H1 (cell line): ENCODE data around the gene FGD4.

Experiments used
- BRCA1 ChIP-seq: IDR thresholded peaks from 2 replicates; pipeline ENCODE4 v1.6.1; 2012; ENCODE audit warnings: low read depth, low read length, improper control_type of control experiment
- CBX5 ChIP-seq: fragments of 300-800, 300-1000 bp; sonication (generic); IDR thresholded peaks from 2 replicates; pipeline ENCODE4 v1.7.1; 2016; ENCODE audit warnings: antibody characterized with exemption, low read length, low read depth
- CHD1 ChIP-seq: IDR thresholded peaks from 2 replicates; pipeline ENCODE4 v1.6.1; 2012; ENCODE audit warnings: low read depth, low read length, improper control_type of control experiment
- GABPA ChIP-seq: IDR thresholded peaks from 2 replicates; pipeline ENCODE4 v1.6.1; 2011; ENCODE audit warnings: mild to moderate bottlenecking, low read length, moderate library complexity, borderline replicate concordance; ENCODE audit not compliant: insufficient read depth
- HDAC6 ChIP-seq: IDR thresholded peaks from one replicate; pipeline ENCODE4 v1.7.1; 2012; ENCODE audit warnings: low read depth, mild to moderate bottlenecking, inconsistent platforms, low read length, moderate library complexity
- KDM1A ChIP-seq: fragments of 200-600, 300-600 bp; sonication (generic); IDR thresholded peaks from 2 replicates; pipeline ENCODE4 v1.7.1; 2016; ENCODE audit warnings: mild to moderate bottlenecking, low read length, borderline replicate concordance
- POLR2A ChIP-seq, 2 experiments: IDR thresholded peaks; 1 replicate in 1 of 2; 2 replicates in 1 of 2; pipeline ENCODE4 v1.6.1; 2011; ENCODE audit warnings: low read depth in 2 of 2, low read length in 2 of 2, mild to moderate bottlenecking in 2 of 2; ENCODE audit errors: control extremely low read depth in 1 of 2
- POLR2AphosphoS5 ChIP-seq: IDR thresholded peaks from 2 replicates; pipeline ENCODE4 v1.6.1; 2011; ENCODE audit warnings: low read depth, low read length
- RAD21 ChIP-seq, 2 experiments: IDR thresholded peaks in 1 of 2; conservative IDR thresholded peaks in 1 of 2; 2 replicates each; pipeline ENCODE4 v1.6.1; 2011; ENCODE audit warnings: low read depth in 2 of 2, low read length in 2 of 2, improper control_type of control experiment in 1 of 2, inconsistent platforms in 1 of 2, mild to moderate bottlenecking in 1 of 2, moderate library complexity in 1 of 2
- SIN3A ChIP-seq, 2 experiments: IDR thresholded peaks in 1 of 2; conservative IDR thresholded peaks in 1 of 2; 2 replicates each; pipeline ENCODE4 v1.6.1; 2011 to 2012; ENCODE audit warnings: low read length in 2 of 2, improper control_type of control experiment in 1 of 2, low read depth in 1 of 2, mild to moderate bottlenecking in 1 of 2
- YY1 ChIP-seq: IDR thresholded peaks from 2 replicates; pipeline ENCODE4 v1.6.1; 2011; ENCODE audit warnings: low read depth, mild to moderate bottlenecking, low read length
- TF ChIP-seq, protein P1 (sequence below), 3 experiments: IDR thresholded peaks; 1 replicate in 2 of 3; 2 replicates in 1 of 3; pipeline versions ENCODE4 v1.5.1 to v1.6.1; 2011; ENCODE audit warnings: low read length in 3 of 3, mild to moderate bottlenecking in 3 of 3, inconsistent platforms in 2 of 3, low read depth in 1 of 3, moderate library complexity in 1 of 3; ENCODE audit not compliant: insufficient read depth in 1 of 3; ENCODE audit errors: control extremely low read depth in 1 of 3

DNA sequence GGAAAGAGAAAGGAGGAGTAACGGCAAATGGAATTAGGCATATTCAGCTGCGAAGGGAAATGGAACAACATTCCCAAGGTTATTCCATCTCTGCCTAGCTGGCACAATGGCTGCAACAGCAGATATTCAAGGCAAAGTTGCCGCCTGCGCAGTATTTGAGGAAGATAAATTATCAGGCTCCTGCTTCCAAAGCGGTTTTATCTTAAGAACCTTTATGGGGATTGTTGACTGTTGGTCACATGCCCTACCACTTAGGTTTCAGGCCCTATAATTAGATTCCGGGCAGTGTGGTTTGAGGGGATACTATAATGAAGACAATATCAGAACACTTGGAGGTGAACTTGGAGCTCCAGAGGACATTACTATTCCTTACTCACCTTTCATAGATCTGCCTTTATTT, 99.7 kb downstream of the FGD4 start:
- TF ChIP-seq, protein P1, sequence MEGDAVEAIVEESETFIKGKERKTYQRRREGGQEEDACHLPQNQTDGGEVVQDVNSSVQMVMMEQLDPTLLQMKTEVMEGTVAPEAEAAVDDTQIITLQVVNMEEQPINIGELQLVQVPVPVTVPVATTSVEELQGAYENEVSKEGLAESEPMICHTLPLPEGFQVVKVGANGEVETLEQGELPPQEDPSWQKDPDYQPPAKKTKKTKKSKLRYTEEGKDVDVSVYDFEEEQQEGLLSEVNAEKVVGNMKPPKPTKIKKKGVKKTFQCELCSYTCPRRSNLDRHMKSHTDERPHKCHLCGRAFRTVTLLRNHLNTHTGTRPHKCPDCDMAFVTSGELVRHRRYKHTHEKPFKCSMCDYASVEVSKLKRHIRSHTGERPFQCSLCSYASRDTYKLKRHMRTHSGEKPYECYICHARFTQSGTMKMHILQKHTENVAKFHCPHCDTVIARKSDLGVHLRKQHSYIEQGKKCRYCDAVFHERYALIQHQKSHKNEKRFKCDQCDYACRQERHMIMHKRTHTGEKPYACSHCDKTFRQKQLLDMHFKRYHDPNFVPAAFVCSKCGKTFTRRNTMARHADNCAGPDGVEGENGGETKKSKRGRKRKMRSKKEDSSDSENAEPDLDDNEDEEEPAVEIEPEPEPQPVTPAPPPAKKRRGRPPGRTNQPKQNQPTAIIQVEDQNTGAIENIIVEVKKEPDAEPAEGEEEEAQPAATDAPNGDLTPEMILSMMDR (IDR thresholded peaks at IDR 0.05; ENCODE audit: control extremely low read depth in 1 of 3, insufficient read depth in 1 of 3, low read depth in 1 of 3, low read length in 3 of 3): no peak
- no peak for TF ChIP-seq POLR2A (IDR thresholded peaks at IDR 0.05; ENCODE audit: control extremely low read depth in 1 of 2, low read depth in 2 of 2, low read length in 2 of 2)
- no peak for TF ChIP-seq CBX5
- no peak for TF ChIP-seq SIN3A (conservative IDR thresholded peaks at IDR 0.05 in 1 of 2, IDR thresholded peaks at IDR 0.05 in 1 of 2; ENCODE audit: low read depth in 1 of 2, low read length in 2 of 2)
- no peak for TF ChIP-seq HDAC6
- TF ChIP-seq CHD1: no peak
- no peak for TF ChIP-seq RAD21 (IDR thresholded peaks at IDR 0.05 in 1 of 2, conservative IDR thresholded peaks at IDR 0.05 in 1 of 2; ENCODE audit: low read depth in 2 of 2, low read length in 2 of 2)
- TF ChIP-seq BRCA1: no peak
- TF ChIP-seq GABPA: no peak
- no peak for TF ChIP-seq KDM1A
- no peak for TF ChIP-seq POLR2AphosphoS5
- no peak for TF ChIP-seq YY1
